Measurements from ENCODE around the gene EEF1B2. TPM values are rescaled to one million over a fixed set of nuclear protein-coding genes. Genes with fewer than 3 reads are reported as not detected.

Gene EEF1B2
- total and polyA plus RNA-seq, 2 of the 8 experiments (the other 6 are each of a cell fraction or from before 2014, with no cell fraction given) = 504 to 679 TPM

DNA sequence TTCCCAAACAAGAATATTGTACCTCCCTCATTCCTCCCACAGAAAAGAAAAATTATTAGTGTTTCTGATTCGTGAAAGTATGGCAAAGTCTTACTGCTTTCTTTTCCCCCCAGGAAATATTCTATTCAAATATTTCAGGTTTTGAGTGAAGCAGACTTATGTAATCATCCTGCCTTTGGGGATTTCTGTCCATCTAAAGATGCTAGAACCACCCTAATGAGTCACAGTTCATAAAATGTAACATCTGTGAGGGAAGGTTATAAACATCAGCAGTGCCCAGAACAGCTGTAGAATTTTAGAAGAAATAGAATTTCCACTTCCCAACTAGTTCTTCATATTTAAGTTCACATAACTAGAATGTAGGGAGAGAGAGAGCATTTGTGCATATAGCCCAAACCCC lies 39.0 kb downstream of the EEF1B2 start:
- no peak overlapping the region for H4K5ac ChIP-seq (ENCODE audit: insufficient read length, low read depth, low read length)
- H3K79me2 ChIP-seq (ENCODE audit: control insufficient read depth in 1 of 2, insufficient read depth in 2 of 2, low read length in 2 of 2) = no peaks in the 10 kb centered on the region
- no peaks in the 10 kb centered on the region for H4K20me1 ChIP-seq (replicated peaks in 1 of 2; ENCODE audit: control insufficient read depth in 1 of 2, insufficient read depth in 2 of 2, low read length in 2 of 2)
- no peak overlapping the region for H3K14ac ChIP-seq (ENCODE audit: insufficient read length)
- H3K27ac ChIP-seq (ENCODE audit: low read depth, low read length) = no peak overlapping the region
- H3K79me1 ChIP-seq (ENCODE audit: low read depth, low read length) = no peaks in the 10 kb centered on the region
- FAIRE-seq = no peak
- 100% methylated on average over 1 of the region's 1 CpG; no CpG with 5 or more reads in 1 of the 2 experiments for WGBS, 2 experiments (ENCODE audit: extremely low coverage in 1 of 2, insufficient coverage in 1 of 2, insufficient read length in 1 of 2, insufficient replicate concordance in 2 of 2, low coverage in 1 of 2, low lambda C conversion rate in 2 of 2, missing lambda C conversion rate in 1 of 2)
- no peaks in the 10 kb centered on the region; a peak in 1 of 7 replicates for H3K4me1 ChIP-seq (replicated peaks in 1 of 4; ENCODE audit: control insufficient read depth in 3 of 4, insufficient read depth in 4 of 4, low read length in 3 of 4)
- H3K27me3 ChIP-seq (replicated peaks in 1 of 4; ENCODE audit: control insufficient read depth in 3 of 4, extremely low read depth in 1 of 4, insufficient read depth in 3 of 4, low read length in 3 of 4) = no peaks in the 10 kb centered on the region
- no peaks in the 10 kb centered on the region for H3K36me3 ChIP-seq (ENCODE audit: control insufficient read depth in 2 of 4, insufficient read depth in 4 of 4, low read length in 3 of 4)
- H2BK5ac ChIP-seq (ENCODE audit: low read depth, low read length) = no peak overlapping the region
- no peak overlapping the region for H3K4me3 ChIP-seq (ENCODE audit: extremely low read depth in 1 of 4, insufficient read depth in 2 of 4, low read depth in 3 of 4, low read length in 4 of 4)
- no peak overlapping the region for H2AFZ ChIP-seq (ENCODE audit: low read length)
- H4K8ac ChIP-seq (ENCODE audit: extremely low read depth, insufficient read depth, low read length) = no peak overlapping the region
- no peak overlapping the region for H2BK15ac ChIP-seq (ENCODE audit: low read length)
- H2BK120ac ChIP-seq (replicated peaks; ENCODE audit: low read depth, low read length) = no peak overlapping the region
- H2BK20ac ChIP-seq (ENCODE audit: low read length) = no peak overlapping the region
- no peak overlapping the region for H3K4ac ChIP-seq (replicated peaks; ENCODE audit: insufficient read length, low read depth, low read length)
- TF ChIP-seq GTF2F1 (IDR thresholded peaks at IDR 0.05; ENCODE audit: borderline replicate concordance, low read depth, low read length) (no peak), SP2 (IDR thresholded peaks at IDR 0.05; ENCODE audit: low read length) (no peak), RNF2 (IDR thresholded peaks at IDR 0.05; ENCODE audit: borderline replicate concordance, low read depth, low read length, missing control alignments, poor library complexity, severe bottlenecking) (no peak), MAX (IDR thresholded peaks at IDR 0.05) (no peak), CHD1 (IDR thresholded peaks at IDR 0.05; ENCODE audit: low read depth, low read length) (no peak), CHD2 (IDR thresholded peaks at IDR 0.05; ENCODE audit: low read length) (no peak), JUND (IDR thresholded peaks at IDR 0.05; ENCODE audit: low read length) (no peak), EGR1 (IDR thresholded peaks at IDR 0.05; ENCODE audit: borderline replicate concordance, low read depth, low read length) (no peak), GABPA (IDR thresholded peaks at IDR 0.05; ENCODE audit: borderline replicate concordance, insufficient read depth, low read length) (no peak), SUZ12 (IDR thresholded peaks at IDR 0.05; ENCODE audit: low read length) (no peak), SIRT6 (IDR thresholded peaks at IDR 0.05; ENCODE audit: low read length) (no peak)
- no peak overlapping the region for H4K91ac ChIP-seq (replicated peaks; ENCODE audit: insufficient read length, low read length)
- ChIA-PET CTCF (ENCODE audit: partially characterized antibody) (interaction anchor here (0.9 to 1.1 kb wide), 2 partner anchors 10 to 22 kb away, joined by 3 read pairs; no protein-coding TSS in a partner anchor), POLR2A (ENCODE audit: partially characterized antibody) (interaction anchor here (0.9 kb wide), 1 partner anchor 22 kb away, joined by 3 read pairs; no protein-coding TSS in a partner anchor)
- H3K18ac ChIP-seq (ENCODE audit: extremely low read depth, low read length) = no peak overlapping the region
- no peaks in the 10 kb centered on the region for H3K23me2 ChIP-seq (ENCODE audit: low read depth, low read length)
- no peak overlapping the region for H3K4me2 ChIP-seq (ENCODE audit: insufficient read depth in 1 of 2, low read depth in 2 of 2, low read length in 2 of 2)
- DNase-seq (ENCODE audit: low read depth in 1 of 2, low spot score in 2 of 2) = no peak
- no peak overlapping the region for H3K9ac ChIP-seq (replicated peaks in 1 of 4; ENCODE audit: extremely low read depth in 1 of 4, low read depth in 3 of 4, low read length in 3 of 4)
- no peak overlapping the region for H3K56ac ChIP-seq (replicated peaks; ENCODE audit: insufficient read length, low read depth, low read length)
- H2BK12ac ChIP-seq (ENCODE audit: low read depth, low read length) = no peak overlapping the region
- no peak overlapping the region for H3K23ac ChIP-seq (ENCODE audit: insufficient read length)
- no peaks in the 10 kb centered on the region for H3K9me3 ChIP-seq (ENCODE audit: insufficient read depth in 2 of 2, low read depth in 1 of 2, low read length in 1 of 2)
- H2AK5ac ChIP-seq (ENCODE audit: low read depth, low read length) = no peak overlapping the region

Data from H1 (cell line).